RWPE1 (cell line): Measurements from ENCODE around the gene PAIP1.
A peak's percentile ranks its signal among the peaks of the same experiment; 100 is the strongest.
"Not testable (repeated sequence)": the region's sequence is repeated elsewhere in the genome, so short reads cannot be mapped to it uniquely, and the experiment has no call there.

Experiments used
- CTCF ChIA-PET: fragments of 350-600 bp; sonication (Branson Sonifier 250); formaldehyde crosslinking; extraction: SDS; loops from one replicate; lab custom pipeline; 2021; lab: Yijun Ruan, JAX
- POLR2A ChIA-PET: fragments of 400-600 bp; formaldehyde crosslinking; extraction: SDS; loops from one replicate; lab custom pipeline; 2020; ENCODE audit warnings: antibody characterized with exemption; ENCODE audit not compliant: low non-redundant PET; lab: Yijun Ruan, JAX
- DNase-seq: peaks from one replicate; pipeline ENCODE4 v3.0.0; 2012; ENCODE audit warnings: low spot score
- H3K27ac ChIP-seq: fragments of 450-650 bp; 2 replicates; pipeline ENCODE4 v1.5.1; 2017
- CTCF ChIP-seq: fragments of 450-650 bp; conservative IDR thresholded peaks from 2 replicates; pipeline ENCODE4 v1.5.1; 2017; ENCODE audit warnings: low read depth, mild to moderate bottlenecking

The PAIP1 gene

GRCh38 chr5:43514471-43514815, 42.4 kb downstream of the PAIP1 start:
- DNase-seq: peak; percentile 74
- ChIA-PET CTCF (interaction anchor here (0.7 kb wide), 1 partner anchor 277 kb away, joined by 4 read pairs; no protein-coding TSS in a partner anchor), POLR2A (interaction anchor here (0.9 to 1.4 kb wide), 3 partner anchors 31 to 201 kb away, joined by 3 to 5 read pairs (median 3); partner anchors contain the start of gene TMEM267)
- TF ChIP-seq CTCF: no peak
- H3K27ac ChIP-seq: peak overlapping the region; percentile 93

GRCh38 chr5:43514025-43514424, 42.9 kb downstream of the PAIP1 start:
- no peak for DNase-seq
- CTCF ChIA-PET: interaction anchor here (0.7 kb wide), 1 partner anchor 277 kb away, joined by 4 read pairs; no protein-coding TSS in a partner anchor
- no peak for TF ChIP-seq CTCF
- POLR2A ChIA-PET: interaction anchor here (0.9 kb wide), 1 partner anchor 117 kb away, joined by 3 read pairs; no protein-coding TSS in a partner anchor
- H3K27ac ChIP-seq: no peak overlapping the region

GRCh38 chr5:43511062-43511461, 45.8 kb downstream of the PAIP1 start:
- CTCF ChIA-PET, DNase-seq, H3K27ac ChIP-seq, POLR2A ChIA-PET: not testable (repeated sequence)

GRCh38 chr5:43498581-43498980, 58.3 kb downstream of the PAIP1 start:
- ChIA-PET POLR2A (no interaction called here), CTCF (no interaction called here)
- no peak for TF ChIP-seq CTCF
- no peak for DNase-seq
- H3K27ac ChIP-seq: no peak overlapping the region

GRCh38 chr5:43497311-43498104, 59.4 kb downstream of the PAIP1 start:
- no peak overlapping the region for H3K27ac ChIP-seq
- TF ChIP-seq CTCF: no peak
- POLR2A ChIA-PET: no interaction called here
- no peak for DNase-seq
- CTCF ChIA-PET: no interaction called here

GRCh38 chr5:43491326-43491725, 65.6 kb downstream of the PAIP1 start:
- TF ChIP-seq CTCF: no peak
- POLR2A ChIA-PET: no interaction called here
- H3K27ac ChIP-seq: no peak overlapping the region
- no peak for DNase-seq
- CTCF ChIA-PET: no interaction called here

GRCh38 chr5:43486353-43486752, 70.5 kb downstream of the PAIP1 start:
- no peak overlapping the region for H3K27ac ChIP-seq
- no peak for DNase-seq
- TF ChIP-seq CTCF: no peak
- CTCF ChIA-PET: interaction anchor here (0.7 kb wide), 1 partner anchor 265 kb away, joined by 3 read pairs; no protein-coding TSS in a partner anchor
- POLR2A ChIA-PET: no interaction called here
